Endothelial cell of umbilical vein (primary cell): ENCODE data around the gene PTPRU.

Experiments
- CTCF ChIP-seq, 2 donors: IDR thresholded peaks; 1 replicate in 1 of 2; 2 replicates in 1 of 2; pipeline ENCODE4 v1.5.1; 2011; ENCODE audit warnings: low read length in 2 of 2, mild to moderate bottlenecking in 2 of 2, moderate library complexity in 2 of 2, control low read depth in 1 of 2, inconsistent platforms in 1 of 2, low read depth in 1 of 2; ENCODE audit not compliant: insufficient read depth in 1 of 2; ENCODE audit errors: extremely low read depth in 1 of 2
- EZH2 ChIP-seq: IDR thresholded peaks from 2 replicates; pipeline ENCODE4 v1.6.1; 2012; ENCODE audit warnings: borderline replicate concordance, low read depth, mild to moderate bottlenecking, moderate library complexity, low read length, inconsistent platforms; ENCODE audit not compliant: severe bottlenecking
- FOS ChIP-seq: IDR thresholded peaks from 2 replicates; pipeline ENCODE4 v1.6.1; 2011; ENCODE audit warnings: mild to moderate bottlenecking, low read length, moderate library complexity, borderline replicate concordance; ENCODE audit not compliant: insufficient read depth
- GATA2 ChIP-seq: IDR thresholded peaks from 2 replicates; pipeline ENCODE4 v1.7.0; 2011; ENCODE audit warnings: low read depth, mild to moderate bottlenecking, moderate library complexity, mixed read lengths, low read length; ENCODE audit not compliant: insufficient read length, insufficient read depth
- JUN ChIP-seq: IDR thresholded peaks from 2 replicates; pipeline ENCODE4 v1.6.1; 2011; ENCODE audit warnings: borderline replicate concordance, low read depth; ENCODE audit not compliant: insufficient read length, insufficient read depth
- MAX ChIP-seq: IDR thresholded peaks from 2 replicates; pipeline ENCODE4 v1.6.1; 2011; ENCODE audit not compliant: insufficient read depth, insufficient read length
- POLR2A ChIP-seq: IDR thresholded peaks from 2 replicates; pipeline ENCODE4 v1.6.1; 2012; ENCODE audit warnings: low read depth, mild to moderate bottlenecking, control low read depth, low read length
- POLR2AphosphoS5 ChIP-seq: IDR thresholded peaks from 2 replicates; pipeline ENCODE4 v1.6.1; 2012; ENCODE audit warnings: low read depth, mild to moderate bottlenecking, control low read depth, low read length, moderate library complexity; ENCODE audit not compliant: insufficient read depth

- TF ChIP-seq CTCF (IDR thresholded peaks at IDR 0.05; ENCODE audit: extremely low read depth in 1 of 2, insufficient read depth in 1 of 2, low read depth in 1 of 2, low read length in 2 of 2) (no peak), MAX (no peak), EZH2 (no peak), POLR2AphosphoS5 (no peak), POLR2A (no peak), FOS (no peak), GATA2 (no peak), JUN (no peak)
These were observed 23.6 kb downstream of the PTPRU start for GRCh38 chr1:29259802-29260441.
